ENCODE data around the gene PKD2.

GRCh38 chr4:88062311-88062710 is 54.9 kb downstream of the PKD2 start:
- TF ChIP-seq, protein P1, sequence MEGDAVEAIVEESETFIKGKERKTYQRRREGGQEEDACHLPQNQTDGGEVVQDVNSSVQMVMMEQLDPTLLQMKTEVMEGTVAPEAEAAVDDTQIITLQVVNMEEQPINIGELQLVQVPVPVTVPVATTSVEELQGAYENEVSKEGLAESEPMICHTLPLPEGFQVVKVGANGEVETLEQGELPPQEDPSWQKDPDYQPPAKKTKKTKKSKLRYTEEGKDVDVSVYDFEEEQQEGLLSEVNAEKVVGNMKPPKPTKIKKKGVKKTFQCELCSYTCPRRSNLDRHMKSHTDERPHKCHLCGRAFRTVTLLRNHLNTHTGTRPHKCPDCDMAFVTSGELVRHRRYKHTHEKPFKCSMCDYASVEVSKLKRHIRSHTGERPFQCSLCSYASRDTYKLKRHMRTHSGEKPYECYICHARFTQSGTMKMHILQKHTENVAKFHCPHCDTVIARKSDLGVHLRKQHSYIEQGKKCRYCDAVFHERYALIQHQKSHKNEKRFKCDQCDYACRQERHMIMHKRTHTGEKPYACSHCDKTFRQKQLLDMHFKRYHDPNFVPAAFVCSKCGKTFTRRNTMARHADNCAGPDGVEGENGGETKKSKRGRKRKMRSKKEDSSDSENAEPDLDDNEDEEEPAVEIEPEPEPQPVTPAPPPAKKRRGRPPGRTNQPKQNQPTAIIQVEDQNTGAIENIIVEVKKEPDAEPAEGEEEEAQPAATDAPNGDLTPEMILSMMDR (IDR thresholded peaks at IDR 0.05) = no peak
- TF ChIP-seq POLR2AphosphoS5 (IDR thresholded peaks at IDR 0.05) = no peak
- TF ChIP-seq POLR2A (IDR thresholded peaks at IDR 0.05) = no peak

Measured in sigmoid colon (tissue), 4 donors.